ENCODE data around the gene NTM. TPM values are rescaled to one million over a fixed set of nuclear protein-coding genes. Genes with fewer than 3 reads are reported as not detected.

Gene NTM
- total and polyA plus RNA-seq, 2 donors from 2014 or later = 0.92 to 10.3 TPM

DNA sequence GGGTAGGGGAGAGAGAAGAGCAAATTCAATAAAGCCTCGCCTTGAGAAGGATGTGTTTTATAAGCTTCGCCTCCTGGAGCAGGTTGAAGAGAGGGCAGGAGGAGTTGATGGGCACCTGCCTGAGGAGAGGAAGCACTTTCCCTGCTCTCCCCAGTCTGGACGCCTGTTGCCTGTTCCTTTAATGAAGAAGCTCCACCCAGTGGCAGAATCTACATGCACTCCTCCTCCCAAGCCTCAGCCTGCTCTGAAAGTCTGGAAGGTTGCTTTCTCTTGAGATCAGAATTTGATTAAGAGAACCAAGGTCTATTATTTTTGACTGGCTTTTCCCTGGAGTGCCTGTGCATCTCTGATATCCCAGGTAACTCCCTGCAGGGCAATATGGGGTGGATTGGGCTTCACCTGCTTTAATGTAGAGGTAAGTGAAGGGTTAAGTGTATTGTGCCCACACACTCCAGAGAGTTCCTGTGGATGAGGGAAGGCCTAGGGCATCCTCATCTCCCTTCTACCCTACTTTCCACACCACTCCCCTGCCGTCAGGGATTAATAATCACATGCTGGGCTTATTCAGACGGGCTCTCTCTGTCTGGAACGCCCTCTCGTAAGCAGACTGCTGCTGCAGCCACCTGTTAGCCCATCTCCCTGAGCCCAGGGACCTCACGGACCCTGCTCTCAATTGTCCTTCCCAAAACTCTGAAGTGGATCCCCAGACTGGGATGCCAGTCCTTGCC lies 22.3 kb downstream of the NTM start:
- TF ChIP-seq CTCF (IDR thresholded peaks at IDR 0.05; ENCODE audit: borderline replicate concordance, extremely low read depth, insufficient read depth) = no peak
- no peak overlapping the region for H3K4me3 ChIP-seq (ENCODE audit: low read length in 3 of 3)
- DNase-seq = peak in 1 of 5 donors; percentile 36
- intact Hi-C loops (cut with DNase I) = no loop called here
- no peaks in the 10 kb centered on the region for H3K27me3 ChIP-seq (ENCODE audit: control insufficient read depth, insufficient read depth, low read length)
- H3K9ac ChIP-seq (ENCODE audit: low read length in 3 of 3) = no peak overlapping the region
- H3K4me1 ChIP-seq (ENCODE audit: control insufficient read depth in 2 of 3, insufficient read depth in 2 of 3, low read depth in 1 of 3, low read length in 3 of 3) = no peaks in the 10 kb centered on the region
- H3K27ac ChIP-seq (ENCODE audit: low read depth in 2 of 2, low read length in 2 of 2) = no peak overlapping the region
- H3K36me3 ChIP-seq (ENCODE audit: control insufficient read depth in 2 of 3, insufficient read depth in 3 of 3, low read length in 3 of 3) = no peaks in the 10 kb centered on the region
- FAIRE-seq = no peak
- no peaks in the 10 kb centered on the region for H3K9me3 ChIP-seq (ENCODE audit: control insufficient read depth in 2 of 3, insufficient read depth in 1 of 3, low read length in 3 of 3)

GRCh38 chr11:131393691-131394090 lies 23.3 kb downstream of the NTM start:
- Histone ChIP-seq H3K4me1 (ENCODE audit: control insufficient read depth in 2 of 3, insufficient read depth in 2 of 3, low read depth in 1 of 3, low read length in 3 of 3) (no peaks in the 10 kb centered on the region), H3K27me3 (ENCODE audit: control insufficient read depth, insufficient read depth, low read length) (no peaks in the 10 kb centered on the region), H3K9ac (ENCODE audit: low read length in 3 of 3) (no peak overlapping the region), H3K9me3 (ENCODE audit: control insufficient read depth in 2 of 3, insufficient read depth in 1 of 3, low read length in 3 of 3) (no peaks in the 10 kb centered on the region), H3K36me3 (ENCODE audit: control insufficient read depth in 2 of 3, insufficient read depth in 3 of 3, low read length in 3 of 3) (no peaks in the 10 kb centered on the region), H3K27ac (ENCODE audit: low read depth in 2 of 2, low read length in 2 of 2) (no peak overlapping the region), H3K4me3 (ENCODE audit: low read length in 3 of 3) (no peak overlapping the region)
- intact Hi-C loops (cut with DNase I) = no loop called here
- DNase-seq (no peak), FAIRE-seq (no peak)
- TF ChIP-seq CTCF (IDR thresholded peaks at IDR 0.05; ENCODE audit: borderline replicate concordance, extremely low read depth, insufficient read depth) = no peak

DNA sequence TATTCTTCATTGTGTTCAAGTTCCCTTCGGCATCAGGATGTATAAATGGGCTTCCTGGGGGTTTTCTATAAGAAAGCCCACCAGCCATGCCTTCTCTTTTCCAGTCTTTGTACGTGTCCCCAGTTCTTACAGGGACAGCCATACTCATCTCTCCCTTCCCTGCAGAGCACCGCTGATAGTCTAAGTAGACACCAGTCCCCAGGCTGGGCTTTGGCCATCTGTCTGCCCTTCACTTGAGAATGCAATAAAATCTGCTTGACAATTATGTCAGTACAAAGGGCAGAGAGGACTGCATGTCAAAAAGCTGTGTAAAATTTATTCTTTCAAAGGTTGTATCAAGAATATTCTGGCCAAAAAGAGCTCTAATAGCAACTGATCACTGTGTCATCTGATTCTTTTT lies 27.3 kb downstream of the NTM start:
- H3K27me3 ChIP-seq (ENCODE audit: control insufficient read depth, insufficient read depth, low read length) = no peaks in the 10 kb centered on the region
- no peak for TF ChIP-seq CTCF (IDR thresholded peaks at IDR 0.05; ENCODE audit: borderline replicate concordance, extremely low read depth, insufficient read depth)
- no peaks in the 10 kb centered on the region for H3K9me3 ChIP-seq (ENCODE audit: control insufficient read depth in 2 of 3, insufficient read depth in 1 of 3, low read length in 3 of 3)
- no peak overlapping the region for H3K4me3 ChIP-seq (ENCODE audit: low read length in 3 of 3)
- intact Hi-C loops (cut with DNase I) = no loop called here
- H3K27ac ChIP-seq (ENCODE audit: low read depth in 2 of 2, low read length in 2 of 2) = no peak overlapping the region
- H3K4me1 ChIP-seq (ENCODE audit: control insufficient read depth in 2 of 3, insufficient read depth in 2 of 3, low read depth in 1 of 3, low read length in 3 of 3) = no peaks in the 10 kb centered on the region
- H3K9ac ChIP-seq (ENCODE audit: low read length in 3 of 3) = no peak overlapping the region
- H3K36me3 ChIP-seq (ENCODE audit: control insufficient read depth in 2 of 3, insufficient read depth in 3 of 3, low read length in 3 of 3) = no peaks in the 10 kb centered on the region
- DNase-seq (no peak), FAIRE-seq (no peak)

- no peak for DNase-seq
- Histone ChIP-seq H3K27me3 (ENCODE audit: control insufficient read depth, insufficient read depth, low read length) (no peaks in the 10 kb centered on the region), H3K4me3 (ENCODE audit: low read length in 3 of 3) (no peak overlapping the region), H3K27ac (ENCODE audit: low read depth in 2 of 2, low read length in 2 of 2) (no peak overlapping the region), H3K9ac (ENCODE audit: low read length in 3 of 3) (no peak overlapping the region), H3K36me3 (ENCODE audit: control insufficient read depth in 2 of 3, insufficient read depth in 3 of 3, low read length in 3 of 3) (no peaks in the 10 kb centered on the region), H3K9me3 (ENCODE audit: control insufficient read depth in 2 of 3, insufficient read depth in 1 of 3, low read length in 3 of 3) (no peaks in the 10 kb centered on the region), H3K4me1 (ENCODE audit: control insufficient read depth in 2 of 3, insufficient read depth in 2 of 3, low read depth in 1 of 3, low read length in 3 of 3) (no peaks in the 10 kb centered on the region)
- no peak for FAIRE-seq
- TF ChIP-seq CTCF (IDR thresholded peaks at IDR 0.05; ENCODE audit: borderline replicate concordance, extremely low read depth, insufficient read depth) = no peak
- intact Hi-C loops (cut with DNase I) = no loop called here
Measured at GRCh38 chr11:131402040-131402439, 31.6 kb downstream of the NTM start.
